Body of pancreas (tissue), 4 donors: ENCODE results near the gene SCFD2.
"Not testable (repeated sequence)": the region's sequence is repeated elsewhere in the genome, so short reads cannot be mapped to it uniquely, and the experiment has no call there.

ENCODE experiments used
- POLR2A ChIP-seq, 3 donors: fragments of 450-650 bp; IDR thresholded peaks; one replicate each; pipeline ENCODE4 v1.6.1; 2016; ENCODE audit warnings: antibody characterized with exemption in 3 of 3, mild to moderate bottlenecking in 2 of 3
- TF ChIP-seq, protein P1 (sequence below), 7 experiments: fragments of 450-650 bp in 4 of 7; fragments of 200-600 bp in 3 of 7; sonication (generic) in 3 of 7; IDR thresholded peaks; one replicate each; pipeline ENCODE4 v1.5.1; 2016 to 2019; ENCODE audit warnings: antibody characterized with exemption in 7 of 7

DNA sequence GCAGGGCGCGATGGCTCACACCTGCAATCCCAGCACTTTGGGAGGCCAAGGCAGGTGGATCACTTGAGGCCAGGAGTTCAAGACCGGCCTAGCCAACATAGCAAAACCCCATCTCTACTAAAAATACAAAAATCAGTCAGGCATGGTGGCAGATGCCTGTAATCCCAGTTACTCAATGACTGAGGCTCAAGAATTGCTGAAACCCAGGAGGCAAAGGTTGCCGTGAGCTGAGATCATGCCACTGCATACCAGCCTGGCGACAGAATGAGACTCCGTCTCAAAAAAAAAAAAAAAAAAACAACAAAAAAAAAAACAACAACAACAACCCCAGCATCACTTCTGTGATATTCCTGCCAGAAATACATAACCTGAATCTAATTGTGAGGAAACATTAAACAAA lies 30.9 kb downstream of the SCFD2 start:
- TF ChIP-seq POLR2A (IDR thresholded peaks at IDR 0.05) = not testable (repeated sequence)
- TF ChIP-seq, protein P1, sequence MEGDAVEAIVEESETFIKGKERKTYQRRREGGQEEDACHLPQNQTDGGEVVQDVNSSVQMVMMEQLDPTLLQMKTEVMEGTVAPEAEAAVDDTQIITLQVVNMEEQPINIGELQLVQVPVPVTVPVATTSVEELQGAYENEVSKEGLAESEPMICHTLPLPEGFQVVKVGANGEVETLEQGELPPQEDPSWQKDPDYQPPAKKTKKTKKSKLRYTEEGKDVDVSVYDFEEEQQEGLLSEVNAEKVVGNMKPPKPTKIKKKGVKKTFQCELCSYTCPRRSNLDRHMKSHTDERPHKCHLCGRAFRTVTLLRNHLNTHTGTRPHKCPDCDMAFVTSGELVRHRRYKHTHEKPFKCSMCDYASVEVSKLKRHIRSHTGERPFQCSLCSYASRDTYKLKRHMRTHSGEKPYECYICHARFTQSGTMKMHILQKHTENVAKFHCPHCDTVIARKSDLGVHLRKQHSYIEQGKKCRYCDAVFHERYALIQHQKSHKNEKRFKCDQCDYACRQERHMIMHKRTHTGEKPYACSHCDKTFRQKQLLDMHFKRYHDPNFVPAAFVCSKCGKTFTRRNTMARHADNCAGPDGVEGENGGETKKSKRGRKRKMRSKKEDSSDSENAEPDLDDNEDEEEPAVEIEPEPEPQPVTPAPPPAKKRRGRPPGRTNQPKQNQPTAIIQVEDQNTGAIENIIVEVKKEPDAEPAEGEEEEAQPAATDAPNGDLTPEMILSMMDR (IDR thresholded peaks at IDR 0.05) = not testable (repeated sequence)
